Measurements from ENCODE around the gene CCDC157. TPM values are rescaled to one million over a fixed set of nuclear protein-coding genes. Genes with fewer than 3 reads are reported as not detected.
A peak's percentile ranks its signal among the peaks of the same experiment; 100 is the strongest.

The CCDC157 gene
- total RNA-seq, result 2.9 and 3.7 TPM in 2 replicates
- long read RNA-seq, partial matches to known transcripts, result 0 of 2 reads
- long read RNA-seq, other reads (novel, unspliced or antisense), result 1 of 2 reads

DNA sequence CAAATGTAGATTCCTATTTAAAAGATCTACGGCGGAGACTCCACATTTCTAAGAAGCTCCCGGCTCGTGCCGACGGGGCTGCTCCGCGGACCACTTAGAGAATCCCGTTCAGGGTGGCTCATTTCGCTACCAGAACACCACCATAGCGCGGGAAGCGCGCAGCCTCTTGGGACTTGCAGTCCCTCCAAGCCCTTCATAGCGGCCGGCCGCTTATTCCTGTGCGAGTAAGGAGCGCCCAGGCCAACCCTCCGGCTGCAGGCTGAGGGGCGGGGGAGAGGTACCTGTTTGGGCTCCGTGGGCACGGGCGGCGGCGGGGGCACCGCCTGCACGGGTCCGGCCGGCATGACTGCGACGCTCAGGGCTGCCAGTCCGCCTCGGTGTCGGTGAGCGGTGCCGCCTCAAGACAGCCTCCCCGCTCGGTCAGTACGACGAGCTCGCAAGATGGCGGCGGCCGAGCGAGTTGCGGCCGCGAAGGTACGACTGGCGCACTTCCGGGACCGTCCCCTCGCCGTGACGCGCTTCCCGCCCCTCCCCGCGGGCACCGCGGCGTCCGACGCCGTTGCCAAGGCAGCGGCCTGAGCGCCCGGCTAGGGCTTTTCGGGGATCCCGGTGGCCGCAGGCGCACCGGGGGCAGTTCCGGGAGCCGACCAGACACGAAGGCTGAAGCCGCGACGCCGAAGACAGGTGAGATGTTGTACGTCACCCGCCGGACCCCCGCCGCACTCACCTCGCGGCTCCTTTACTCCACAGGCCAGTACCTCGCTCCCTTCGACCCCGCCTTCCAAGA is at the start of gene CCDC157, which contains the start of gene SF3A1:
CCDC157 (plus strand) TSS at position 559 of the 787 bp plus-strand sequence. CDS start 8,994 bp downstream, outside the sequence.
SF3A1 (minus strand) TSS at position 446 of the 787 bp plus-strand sequence; CDS start at position 344, 102 bp downstream.
- Mint-ChIP-seq H3K36me3 (ENCODE audit: unreplicated experiment) (peaks cover 12% of the 10 kb centered on the region), H3K9me3 (ENCODE audit: unreplicated experiment) (no peaks in the 10 kb centered on the region), H3K4me3 (ENCODE audit: unreplicated experiment) (peak within 1 kb of the TSS; percentile 95), H3K27me3 (ENCODE audit: unreplicated experiment) (no peaks in the 10 kb centered on the region), H3K27ac (ENCODE audit: unreplicated experiment) (peak within 1 kb of the TSS; percentile 89), H3K4me1 (ENCODE audit: unreplicated experiment) (peaks cover 29% of the 10 kb centered on the region)
- TF ChIP-seq, protein P1, sequence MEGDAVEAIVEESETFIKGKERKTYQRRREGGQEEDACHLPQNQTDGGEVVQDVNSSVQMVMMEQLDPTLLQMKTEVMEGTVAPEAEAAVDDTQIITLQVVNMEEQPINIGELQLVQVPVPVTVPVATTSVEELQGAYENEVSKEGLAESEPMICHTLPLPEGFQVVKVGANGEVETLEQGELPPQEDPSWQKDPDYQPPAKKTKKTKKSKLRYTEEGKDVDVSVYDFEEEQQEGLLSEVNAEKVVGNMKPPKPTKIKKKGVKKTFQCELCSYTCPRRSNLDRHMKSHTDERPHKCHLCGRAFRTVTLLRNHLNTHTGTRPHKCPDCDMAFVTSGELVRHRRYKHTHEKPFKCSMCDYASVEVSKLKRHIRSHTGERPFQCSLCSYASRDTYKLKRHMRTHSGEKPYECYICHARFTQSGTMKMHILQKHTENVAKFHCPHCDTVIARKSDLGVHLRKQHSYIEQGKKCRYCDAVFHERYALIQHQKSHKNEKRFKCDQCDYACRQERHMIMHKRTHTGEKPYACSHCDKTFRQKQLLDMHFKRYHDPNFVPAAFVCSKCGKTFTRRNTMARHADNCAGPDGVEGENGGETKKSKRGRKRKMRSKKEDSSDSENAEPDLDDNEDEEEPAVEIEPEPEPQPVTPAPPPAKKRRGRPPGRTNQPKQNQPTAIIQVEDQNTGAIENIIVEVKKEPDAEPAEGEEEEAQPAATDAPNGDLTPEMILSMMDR (IDR thresholded peaks at IDR 0.05), result no peak
- DNase-seq (ENCODE audit: extremely low spot score, unreplicated experiment), result peak; percentile 94

DNA sequence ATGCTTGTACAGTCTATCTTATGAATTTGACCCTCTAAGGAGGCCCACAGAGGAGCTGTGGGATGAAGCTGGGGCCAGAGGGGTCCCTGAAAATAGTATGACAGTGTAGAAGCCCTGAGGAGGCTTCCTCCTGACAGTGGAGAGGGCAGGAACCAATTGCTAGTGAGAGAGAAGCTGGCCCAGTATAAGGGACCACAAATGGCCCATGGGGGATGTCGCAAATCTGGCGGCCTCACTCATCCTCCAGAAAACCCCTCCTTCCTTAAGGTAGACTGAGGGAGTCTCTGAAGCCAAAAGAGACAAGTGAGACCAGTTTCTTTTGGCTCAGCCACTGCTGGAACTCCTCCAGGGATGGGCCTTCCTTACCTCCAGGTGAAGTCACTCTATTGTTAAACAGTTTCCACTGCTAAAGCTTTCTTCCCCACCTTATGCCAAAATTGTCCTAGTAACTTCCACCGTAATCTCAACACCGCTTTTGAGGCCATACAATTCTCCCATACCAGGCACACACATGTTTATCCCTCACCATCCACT is 49.7 kb upstream of the CCDC157 start:
- Mint-ChIP-seq H3K4me3 (ENCODE audit: unreplicated experiment) (no peak overlapping the region), H3K27me3 (ENCODE audit: unreplicated experiment) (no peaks in the 10 kb centered on the region), H3K36me3 (ENCODE audit: unreplicated experiment) (peaks cover 2% of the 10 kb centered on the region), H3K27ac (ENCODE audit: unreplicated experiment) (no peak overlapping the region), H3K9me3 (ENCODE audit: unreplicated experiment) (no peaks in the 10 kb centered on the region), H3K4me1 (ENCODE audit: unreplicated experiment) (peaks cover 62% of the 10 kb centered on the region)
- DNase-seq (ENCODE audit: extremely low spot score, unreplicated experiment), result no peak
- TF ChIP-seq, protein P1 (IDR thresholded peaks at IDR 0.05), result no peak

DNA sequence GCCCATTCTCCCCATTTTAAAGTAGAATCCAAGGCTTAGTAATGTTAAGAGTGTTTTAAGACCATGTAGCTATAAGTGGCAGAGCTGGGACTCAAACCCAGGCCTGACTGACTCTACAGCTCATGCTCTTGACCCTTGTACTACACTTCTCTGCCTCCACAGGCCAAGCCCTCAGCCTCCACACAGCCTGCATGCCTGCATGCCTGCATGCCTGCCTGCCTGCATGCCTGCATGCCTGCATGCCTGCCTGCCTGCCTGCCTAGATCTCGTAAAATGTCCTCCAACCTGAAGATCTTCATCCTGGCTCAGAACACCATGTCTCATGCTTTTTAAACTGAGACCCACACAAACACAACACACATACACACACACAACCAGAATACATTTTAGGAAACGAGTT is 48.7 kb upstream of the CCDC157 start:
- DNase-seq (ENCODE audit: extremely low spot score, unreplicated experiment), result no peak
- Mint-ChIP-seq H3K27ac (ENCODE audit: unreplicated experiment) (peak overlapping the region; percentile 36), H3K36me3 (ENCODE audit: unreplicated experiment) (peaks cover 2% of the 10 kb centered on the region), H3K4me1 (ENCODE audit: unreplicated experiment) (peaks cover 63% of the 10 kb centered on the region), H3K27me3 (ENCODE audit: unreplicated experiment) (no peaks in the 10 kb centered on the region), H3K9me3 (ENCODE audit: unreplicated experiment) (no peaks in the 10 kb centered on the region), H3K4me3 (ENCODE audit: unreplicated experiment) (no peak overlapping the region)
- TF ChIP-seq, protein P1 (IDR thresholded peaks at IDR 0.05), result no peak

DNA sequence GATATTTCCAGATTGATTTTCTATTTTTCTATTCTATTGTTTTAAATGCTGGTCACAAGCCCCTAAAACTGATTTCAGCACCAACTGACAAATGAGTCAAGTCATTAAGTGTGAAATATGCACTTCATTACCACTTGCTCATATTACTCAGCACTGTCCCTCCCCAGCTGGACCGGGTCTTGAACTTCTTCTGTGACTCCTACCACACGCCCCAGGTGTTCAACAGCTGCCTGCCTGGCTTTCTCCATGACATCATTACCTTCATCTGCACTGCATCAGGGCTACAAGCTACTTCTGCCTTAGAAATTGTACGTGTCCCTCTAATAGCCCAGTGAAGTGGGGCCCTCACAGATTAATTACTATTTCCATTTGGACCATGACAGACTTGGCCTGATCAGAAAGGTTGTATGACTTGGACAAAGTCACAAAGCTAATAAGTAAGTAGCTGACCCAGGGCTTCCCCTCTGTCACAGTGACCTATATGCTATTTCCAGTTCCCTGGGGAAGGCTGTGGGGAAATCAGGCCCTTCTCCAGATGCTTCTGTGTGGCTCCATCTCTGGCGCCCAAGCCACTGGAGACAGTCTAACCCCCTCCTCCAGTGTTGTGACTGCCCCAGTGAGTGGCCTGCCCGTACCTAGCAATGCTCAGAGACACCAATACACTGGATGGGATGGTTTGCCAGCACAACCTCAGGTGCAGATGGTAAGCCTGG is 48.1 kb upstream of the CCDC157 start:
- TF ChIP-seq, protein P1 (IDR thresholded peaks at IDR 0.05), result no peak
- Mint-ChIP-seq H3K4me1 (ENCODE audit: unreplicated experiment) (peaks cover 58% of the 10 kb centered on the region), H3K4me3 (ENCODE audit: unreplicated experiment) (no peak overlapping the region), H3K36me3 (ENCODE audit: unreplicated experiment) (peaks cover 2% of the 10 kb centered on the region), H3K9me3 (ENCODE audit: unreplicated experiment) (no peaks in the 10 kb centered on the region), H3K27ac (ENCODE audit: unreplicated experiment) (no peak overlapping the region), H3K27me3 (ENCODE audit: unreplicated experiment) (no peaks in the 10 kb centered on the region)
- no peak for DNase-seq (ENCODE audit: extremely low spot score, unreplicated experiment)
